AG04449 (cell line): ENCODE measurements around the gene ADAP1.
"Not testable (repeated sequence)": the region's sequence is repeated elsewhere in the genome, so short reads cannot be mapped to it uniquely, and the experiment has no call there.

Source experiments
- CTCF ChIA-PET: fragments of 350-600 bp; formaldehyde crosslinking; extraction: SDS; loops from one replicate; lab custom pipeline; 2021; ENCODE audit warnings: antibody characterized with exemption; lab: Yijun Ruan, JAX
- POLR2A ChIA-PET: fragments of 400-600, 350-600 bp; formaldehyde crosslinking; extraction: SDS; loops from one replicate; lab custom pipeline; 2020; ENCODE audit warnings: antibody characterized with exemption, inconsistent platforms; lab: Yijun Ruan, JAX
- DNase-seq: peaks from one replicate; pipeline ENCODE4 v3.0.0-alpha.2; 2010; ENCODE audit warnings: low read depth, low spot score
- H3K4me3 ChIP-seq: 2 replicates; pipeline ENCODE4 v1.5.1; 2011; ENCODE audit warnings: low read depth, mild to moderate bottlenecking, control low read depth, low read length
- CTCF ChIP-seq: IDR thresholded peaks from one replicate; pipeline ENCODE4 v1.5.1; 2011; ENCODE audit warnings: mild to moderate bottlenecking, moderate library complexity, low read length, control low read depth, inconsistent platforms; ENCODE audit not compliant: insufficient read depth; ENCODE audit errors: missing control alignments

Gene ADAP1

GRCh38 chr7:954330-955238, at the start of gene ADAP1:
Gene ADAP1 (minus strand): TSS chr7:954680. CDS start chr7:954477, 203 bp downstream.
- peak within 1 kb of the TSS; percentile 41 for H3K4me3 ChIP-seq
- DNase-seq, result no peak
- peak; percentile 6 for TF ChIP-seq CTCF
- POLR2A ChIA-PET, result interaction anchor here (0.6 kb wide), 1 partner anchor 39 kb away, joined by 3 read pairs; no protein-coding TSS in a partner anchor
- CTCF ChIA-PET, result interaction anchor here (0.6 to 1.0 kb wide), 2 partner anchors 83 to 168 kb away, joined by 3 read pairs; no protein-coding TSS in a partner anchor

DNA sequence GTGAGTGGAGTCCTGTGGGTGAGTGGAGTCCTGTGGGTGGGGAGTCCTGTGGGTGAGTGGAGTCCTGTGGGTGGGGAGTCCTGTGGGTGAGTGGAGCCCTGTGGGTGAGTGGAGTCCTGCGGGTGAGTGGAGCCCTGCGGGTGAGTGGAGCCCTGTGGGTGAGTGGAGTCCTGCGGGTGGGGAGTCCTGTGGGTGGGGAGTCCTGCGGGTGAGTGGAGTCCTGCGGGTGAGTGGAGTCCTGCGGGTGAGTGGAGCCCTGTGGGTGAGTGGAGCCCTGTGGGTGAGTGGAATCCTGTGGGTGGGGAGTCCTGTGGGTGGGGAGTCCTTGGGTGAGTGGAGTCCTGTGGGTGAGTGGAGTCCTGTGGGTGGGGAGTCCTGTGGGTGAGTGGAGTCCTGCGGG, 48.0 kb upstream of the ADAP1 start:
- POLR2A ChIA-PET, CTCF ChIA-PET, H3K4me3 ChIP-seq, DNase-seq: not testable (repeated sequence)

GRCh38 chr7:1002026-1002425, 47.5 kb upstream of the ADAP1 start:
- H3K4me3 ChIP-seq, POLR2A ChIA-PET, CTCF ChIA-PET, DNase-seq: not testable (repeated sequence)

DNA sequence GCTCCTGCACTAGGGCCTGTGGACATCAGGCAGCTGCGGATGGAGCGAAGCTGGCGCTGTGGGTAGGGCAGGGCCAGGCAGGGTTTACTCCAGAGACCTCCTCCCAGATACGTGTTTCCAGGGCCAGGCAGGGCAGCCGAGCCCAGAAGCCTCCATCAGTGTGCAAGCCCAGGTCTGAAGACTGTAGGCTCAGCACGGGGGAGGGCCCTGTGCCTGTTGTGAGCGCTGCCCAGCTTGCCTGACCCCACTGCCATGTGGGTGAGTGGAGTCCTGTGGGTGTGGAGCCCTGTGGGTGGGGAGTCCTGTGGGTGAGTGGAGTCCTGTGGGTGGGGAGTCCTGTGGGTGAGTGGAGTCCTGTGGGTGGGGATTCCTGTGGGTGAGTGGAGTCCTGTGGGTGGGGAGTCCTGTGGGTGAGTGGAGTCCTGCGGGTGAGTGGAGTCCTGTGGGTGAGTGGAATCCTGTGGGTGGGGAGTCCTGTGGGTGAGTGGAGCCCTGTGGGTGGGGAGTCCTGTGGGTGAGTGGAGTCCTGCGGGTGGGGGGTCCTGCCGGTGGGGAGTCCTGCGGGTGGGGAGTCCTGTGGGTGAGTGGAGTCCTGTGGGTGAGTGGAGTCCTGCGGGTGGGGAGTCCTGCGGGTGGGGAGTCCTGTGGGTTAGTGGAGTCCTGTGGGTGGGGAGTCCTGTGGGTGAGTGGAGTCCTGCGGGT, 46.7 kb upstream of the ADAP1 start:
- CTCF ChIA-PET, result interaction anchor here (11.4 kb wide), 1 partner anchor 61 kb away, joined by 558 read pairs; no protein-coding TSS in a partner anchor
- DNase-seq, POLR2A ChIA-PET, H3K4me3 ChIP-seq: not testable (repeated sequence)

DNA sequence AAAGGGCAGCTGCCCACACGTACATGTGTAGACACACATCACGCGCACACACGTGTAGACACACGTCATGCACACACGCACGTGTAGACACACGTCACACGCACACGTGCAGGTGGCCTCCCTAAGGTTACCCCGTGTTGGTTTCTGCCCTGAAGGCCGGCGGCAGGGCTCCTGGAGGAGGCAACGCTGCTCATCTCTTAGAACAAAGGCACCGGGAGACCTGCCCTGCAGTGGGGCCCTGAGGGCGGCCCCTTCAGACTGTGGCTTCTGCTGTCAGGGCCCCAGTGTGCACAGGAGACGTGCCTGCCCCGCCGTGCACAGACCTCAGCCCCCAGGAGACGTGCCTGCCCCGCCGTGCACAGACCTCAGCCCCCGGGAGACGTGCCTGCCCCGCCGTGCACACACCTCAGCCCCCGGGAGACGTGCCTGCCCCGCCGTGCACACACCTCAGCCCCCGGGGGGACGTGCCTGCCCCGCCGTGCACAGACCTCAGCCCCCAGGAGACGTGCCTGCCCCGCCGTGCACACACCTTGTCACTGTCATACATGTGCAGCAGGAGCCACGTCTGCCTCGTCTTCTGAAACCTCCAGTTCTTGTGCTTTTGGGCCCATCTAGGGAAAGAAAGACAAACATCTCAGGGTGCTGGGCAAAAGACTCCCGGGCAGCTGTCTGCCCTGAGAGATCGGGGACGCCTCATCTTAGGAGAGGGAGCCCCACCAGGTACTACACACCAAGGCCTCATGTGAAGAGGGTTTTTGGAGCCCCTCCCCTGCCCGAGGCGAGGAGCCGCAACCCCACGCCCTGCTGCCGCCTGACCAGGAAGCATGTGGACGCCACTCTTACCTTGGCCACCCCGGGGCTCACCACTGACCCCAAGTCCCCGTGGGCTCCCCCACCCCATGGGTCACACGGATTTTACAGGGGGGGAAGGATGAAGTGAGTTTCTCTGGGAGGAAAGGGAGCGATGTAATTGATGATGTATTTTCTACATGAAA, 45.8 kb upstream of the ADAP1 start:
- CTCF ChIA-PET, result interaction anchor here (1.8 to 11.4 kb wide), 2 partner anchors 24 to 62 kb away, joined by 4 to 558 read pairs; no protein-coding TSS in a partner anchor
- TF ChIP-seq CTCF, result no peak
- POLR2A ChIA-PET, result no interaction called here
- H3K4me3 ChIP-seq, result no peak overlapping the region
- no peak for DNase-seq

DNA sequence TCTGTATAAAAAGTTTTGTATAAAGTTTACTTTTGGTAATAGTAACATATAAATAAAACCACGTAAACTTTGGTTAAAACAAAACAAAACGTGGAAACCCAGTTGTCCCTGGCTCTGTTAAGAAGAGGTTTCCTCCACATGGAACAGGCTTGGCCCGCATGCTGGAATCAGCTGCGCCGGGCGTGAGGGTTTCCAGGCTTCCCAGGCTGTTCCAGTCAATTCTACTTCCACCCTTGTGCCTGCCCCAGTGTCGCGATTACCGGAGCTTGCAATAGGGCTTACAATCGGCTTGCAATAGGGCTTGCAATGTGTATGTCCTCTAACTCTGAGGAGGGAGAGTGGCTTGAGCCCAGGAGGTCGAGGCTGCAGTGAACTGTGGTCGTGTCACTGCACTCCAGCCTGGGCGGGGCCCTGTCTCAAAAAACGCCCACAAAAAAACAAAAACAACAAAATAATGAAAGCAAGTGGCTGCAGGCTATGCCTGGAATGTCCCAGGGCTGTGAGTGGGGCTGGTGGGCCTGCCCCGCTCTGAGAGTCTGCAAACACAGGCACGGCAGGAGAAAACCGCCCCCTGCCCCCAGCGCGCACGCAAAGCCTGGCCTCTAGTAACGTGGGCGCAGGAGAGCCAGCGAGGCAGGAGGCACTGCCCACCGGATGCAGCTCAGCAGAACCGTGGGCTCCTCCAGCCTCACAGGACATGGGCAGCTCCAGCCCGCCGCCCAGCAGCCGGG, 44.8 kb upstream of the ADAP1 start:
- TF ChIP-seq CTCF, result no peak
- CTCF ChIA-PET, result interaction anchor here (1.8 to 11.4 kb wide), 2 partner anchors 25 to 63 kb away, joined by 4 to 558 read pairs; no protein-coding TSS in a partner anchor
- no peak for DNase-seq
- POLR2A ChIA-PET, result no interaction called here
- no peak overlapping the region for H3K4me3 ChIP-seq
